Activated gamma-delta T cell treated with anti-CD3 and anti-CD28 coated beads, Interleukin-2, amount 50 U/mL, for 16 hours (primary cell): ENCODE results near the gene OXT.
"Not testable (repeated sequence)": the region's sequence is repeated elsewhere in the genome, so short reads cannot be mapped to it uniquely, and the experiment has no call there.

Experiments used
- DNase-seq: peaks from one replicate; pipeline ENCODE4 v3.0.0-alpha.2; 2020; ENCODE audit warnings: low read depth

Gene OXT

GRCh38 chr20:3071610-3072529 is at the start of gene OXT:
OXT (plus strand) TSS chr20:3071620; CDS start chr20:3071656, 36 bp downstream.
- peak; percentile 59 for DNase-seq

GRCh38 chr20:3021777-3022176 is 49.6 kb upstream of the OXT start:
- DNase-seq, result no peak

GRCh38 chr20:3022559-3023490 is 48.6 kb upstream of the OXT start:
- DNase-seq, result not testable (repeated sequence)

GRCh38 chr20:3027987-3028386 is 43.4 kb upstream of the OXT start:
- no peak for DNase-seq

- no peak for DNase-seq
Measured at GRCh38 chr20:3031524-3032147, 39.8 kb upstream of the OXT start.

GRCh38 chr20:3032624-3033023 is 38.8 kb upstream of the OXT start:
- no peak for DNase-seq

GRCh38 chr20:3037654-3038053 is 33.8 kb upstream of the OXT start:
- DNase-seq, result no peak

GRCh38 chr20:3038454-3038853 is 33.0 kb upstream of the OXT start:
- DNase-seq, result no peak

GRCh38 chr20:3039426-3039825 is 32.0 kb upstream of the OXT start:
- no peak for DNase-seq

GRCh38 chr20:3040086-3040485 is 31.3 kb upstream of the OXT start:
- DNase-seq, result no peak

GRCh38 chr20:3041854-3042409 is 29.5 kb upstream of the OXT start:
- no peak for DNase-seq

- no peak for DNase-seq
Measured at GRCh38 chr20:3042625-3043024, 28.8 kb upstream of the OXT start.

- no peak for DNase-seq
Measured at GRCh38 chr20:3043322-3043721, 28.1 kb upstream of the OXT start, which contains the start of gene GNRH2. GNRH2 (plus strand) TSS chr20:3043622; CDS start chr20:3044415, 793 bp downstream.

- DNase-seq, result no peak
Measured at GRCh38 chr20:3044336-3044965, 27.0 kb upstream of the OXT start.

- DNase-seq, result peak; percentile 3
Measured at GRCh38 chr20:3045042-3045815, 26.2 kb upstream of the OXT start.

- peak; percentile 68 for DNase-seq
Measured at GRCh38 chr20:3045816-3046676, 25.4 kb upstream of the OXT start, which contains the start of gene MRPS26. MRPS26 (plus strand) TSS chr20:3046052; CDS start chr20:3046069, 17 bp downstream.

GRCh38 chr20:3046677-3047462 is 24.6 kb upstream of the OXT start:
- DNase-seq, result no peak
